RWPE2 (cell line): ENCODE measurements around the gene GDPD3.

Experiments
- ATAC-seq: fragments of 200-7000 bp; cut with Tn5 transposase; 3 replicates; pipeline ENCODE4 v1.9.1; 2021; ENCODE audit warnings: low read depth
- DNase-seq: peaks from one replicate; pipeline ENCODE4 v3.0.0-alpha.2; 2020; ENCODE audit warnings: low spot score
- H3K27ac ChIP-seq: fragments of 450-650 bp; 2 replicates; pipeline ENCODE4 v1.5.1; 2017; ENCODE audit warnings: mild to moderate bottlenecking; ENCODE audit not compliant: poor library complexity, severe bottlenecking
- H3K27me3 ChIP-seq: fragments of 250-450 bp; sonication (Bioruptor Pico); 2 replicates; pipeline ENCODE4 v1.5.1; 2021; ENCODE audit warnings: mild to moderate bottlenecking, moderate library complexity; ENCODE audit not compliant: insufficient read depth, poor library complexity, severe bottlenecking
- H3K36me3 ChIP-seq: fragments of 250-450 bp; sonication (Bioruptor Pico); 2 replicates; pipeline ENCODE4 v1.5.1; 2020; ENCODE audit warnings: low read depth, mild to moderate bottlenecking, moderate library complexity
- H3K4me1 ChIP-seq: fragments of 250-450 bp; sonication (Bioruptor Pico); 2 replicates; pipeline ENCODE4 v1.5.1; 2021; ENCODE audit warnings: mild to moderate bottlenecking, moderate library complexity; ENCODE audit not compliant: insufficient read depth, poor library complexity, severe bottlenecking
- H3K4me3 ChIP-seq: fragments of 250-450 bp; sonication (Bioruptor Pico); 2 replicates; pipeline ENCODE4 v1.5.1; 2021; ENCODE audit warnings: mild to moderate bottlenecking, moderate library complexity; ENCODE audit not compliant: severe bottlenecking
- H3K9me3 ChIP-seq: fragments of 250-450 bp; sonication (Bioruptor Pico); 2 replicates; pipeline ENCODE4 v1.5.1; 2021; ENCODE audit warnings: mild to moderate bottlenecking, moderate library complexity; ENCODE audit not compliant: severe bottlenecking
- TF ChIP-seq, protein P1 (sequence below): fragments of 450-650 bp; IDR thresholded peaks from one replicate; pipeline ENCODE4 v1.5.1; 2017; ENCODE audit warnings: mild to moderate bottlenecking, moderate library complexity; ENCODE audit not compliant: poor library complexity, severe bottlenecking

GDPD3 gene, protein sequence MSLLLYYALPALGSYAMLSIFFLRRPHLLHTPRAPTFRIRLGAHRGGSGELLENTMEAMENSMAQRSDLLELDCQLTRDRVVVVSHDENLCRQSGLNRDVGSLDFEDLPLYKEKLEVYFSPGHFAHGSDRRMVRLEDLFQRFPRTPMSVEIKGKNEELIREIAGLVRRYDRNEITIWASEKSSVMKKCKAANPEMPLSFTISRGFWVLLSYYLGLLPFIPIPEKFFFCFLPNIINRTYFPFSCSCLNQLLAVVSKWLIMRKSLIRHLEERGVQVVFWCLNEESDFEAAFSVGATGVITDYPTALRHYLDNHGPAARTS

DNA sequence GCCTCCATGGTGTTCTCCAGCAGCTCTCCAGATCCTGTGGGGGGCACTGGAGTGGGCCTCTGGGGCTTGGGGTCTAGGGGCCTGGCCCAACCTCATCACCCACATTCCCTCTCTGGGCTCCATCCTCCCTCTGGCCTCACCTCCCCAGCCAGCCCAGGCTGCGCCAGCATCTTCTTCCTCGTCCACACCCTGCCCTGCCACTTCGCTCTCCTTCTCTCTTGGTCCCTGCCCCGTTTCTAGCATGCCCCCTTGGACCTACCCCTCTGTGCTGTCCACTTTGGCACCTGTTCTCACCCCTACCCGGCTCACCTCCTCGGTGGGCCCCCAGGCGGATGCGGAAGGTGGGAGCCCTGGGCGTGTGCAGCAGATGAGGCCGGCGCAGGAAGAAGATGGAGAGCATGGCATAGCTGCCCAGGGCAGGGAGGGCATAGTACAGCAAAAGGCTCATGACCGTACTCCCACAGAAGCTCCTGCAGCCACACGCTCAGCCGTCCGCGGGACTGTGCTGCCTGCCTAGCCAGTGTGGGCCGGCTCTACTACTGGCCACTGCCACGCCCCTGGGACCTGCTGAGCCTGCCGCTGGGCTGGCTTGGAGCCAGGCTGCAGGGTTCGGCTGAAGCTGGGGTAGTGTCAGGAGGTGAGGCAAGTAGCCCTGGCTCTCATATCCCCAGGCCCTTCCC lies at the start of gene GDPD3:
GDPD3 (minus strand) TSS at position 507 of the 680 bp plus-strand sequence; CDS start at position 448, 59 bp downstream.
- ATAC-seq: peak; percentile 51
- Histone ChIP-seq H3K27ac (peak within 1 kb of the TSS; percentile 37), H3K4me1 (peaks cover 9% of the 10 kb centered on the region), H3K36me3 (peaks cover 12% of the 10 kb centered on the region), H3K4me3 (no peak within 1 kb of the TSS), H3K27me3 (no peaks in the 10 kb centered on the region), H3K9me3 (no peaks in the 10 kb centered on the region)
- no peak for DNase-seq
- TF ChIP-seq, protein P1, sequence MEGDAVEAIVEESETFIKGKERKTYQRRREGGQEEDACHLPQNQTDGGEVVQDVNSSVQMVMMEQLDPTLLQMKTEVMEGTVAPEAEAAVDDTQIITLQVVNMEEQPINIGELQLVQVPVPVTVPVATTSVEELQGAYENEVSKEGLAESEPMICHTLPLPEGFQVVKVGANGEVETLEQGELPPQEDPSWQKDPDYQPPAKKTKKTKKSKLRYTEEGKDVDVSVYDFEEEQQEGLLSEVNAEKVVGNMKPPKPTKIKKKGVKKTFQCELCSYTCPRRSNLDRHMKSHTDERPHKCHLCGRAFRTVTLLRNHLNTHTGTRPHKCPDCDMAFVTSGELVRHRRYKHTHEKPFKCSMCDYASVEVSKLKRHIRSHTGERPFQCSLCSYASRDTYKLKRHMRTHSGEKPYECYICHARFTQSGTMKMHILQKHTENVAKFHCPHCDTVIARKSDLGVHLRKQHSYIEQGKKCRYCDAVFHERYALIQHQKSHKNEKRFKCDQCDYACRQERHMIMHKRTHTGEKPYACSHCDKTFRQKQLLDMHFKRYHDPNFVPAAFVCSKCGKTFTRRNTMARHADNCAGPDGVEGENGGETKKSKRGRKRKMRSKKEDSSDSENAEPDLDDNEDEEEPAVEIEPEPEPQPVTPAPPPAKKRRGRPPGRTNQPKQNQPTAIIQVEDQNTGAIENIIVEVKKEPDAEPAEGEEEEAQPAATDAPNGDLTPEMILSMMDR: peak; percentile 43

DNA sequence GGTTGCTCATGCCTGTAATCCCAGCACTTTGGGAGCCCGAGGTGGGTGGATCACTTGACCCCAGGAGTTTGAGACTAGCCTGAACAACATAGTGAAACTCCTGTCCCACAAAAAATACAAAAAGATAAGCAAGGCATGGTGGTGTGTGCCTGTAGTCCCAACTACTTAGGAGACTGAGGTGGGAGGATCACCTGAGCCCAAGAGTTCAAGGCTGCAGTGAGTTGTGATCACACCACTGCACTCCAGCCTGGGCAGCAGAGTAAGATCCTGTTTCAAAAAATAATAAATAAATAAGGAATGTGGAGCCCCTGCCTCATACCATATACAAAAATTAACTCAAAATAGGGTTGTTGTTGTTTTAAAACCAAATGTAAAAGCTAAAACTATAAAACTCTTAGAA lies 43.9 kb upstream of the GDPD3 start:
- DNase-seq (no peak), ATAC-seq (no peak)
- no peaks in the 10 kb centered on the region for H3K36me3 ChIP-seq
- TF ChIP-seq, protein P1: no peak
- H3K4me3 ChIP-seq: no peak overlapping the region
- H3K27ac ChIP-seq: no peak overlapping the region
- H3K27me3 ChIP-seq: no peaks in the 10 kb centered on the region
- no peaks in the 10 kb centered on the region for H3K4me1 ChIP-seq
- H3K9me3 ChIP-seq: no peaks in the 10 kb centered on the region

DNA sequence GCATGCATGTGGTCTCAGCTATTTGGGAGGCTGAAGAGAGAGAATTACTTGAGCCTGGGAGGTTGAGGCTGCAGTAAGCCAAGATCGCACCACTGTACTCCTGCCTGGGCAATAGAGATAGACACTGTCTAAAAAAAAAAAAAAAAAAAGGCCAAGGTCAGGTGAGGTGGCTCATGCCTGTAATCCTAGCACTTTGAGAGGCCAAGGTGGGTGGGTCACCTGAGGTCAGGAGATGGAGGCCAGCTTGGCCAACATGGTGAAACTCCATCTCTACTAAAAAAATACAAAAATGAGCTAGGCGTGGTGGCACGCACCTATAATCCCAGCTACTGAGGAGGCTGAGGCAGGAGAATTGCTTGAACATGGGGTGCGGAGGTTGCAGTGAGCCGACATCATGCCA lies 41.9 kb upstream of the GDPD3 start:
- no peaks in the 10 kb centered on the region for H3K9me3 ChIP-seq
- ATAC-seq (no peak), DNase-seq (no peak)
- no peaks in the 10 kb centered on the region for H3K4me1 ChIP-seq
- no peak overlapping the region for H3K4me3 ChIP-seq
- no peak overlapping the region for H3K27ac ChIP-seq
- no peaks in the 10 kb centered on the region for H3K27me3 ChIP-seq
- TF ChIP-seq, protein P1: no peak
- H3K36me3 ChIP-seq: no peaks in the 10 kb centered on the region

DNA sequence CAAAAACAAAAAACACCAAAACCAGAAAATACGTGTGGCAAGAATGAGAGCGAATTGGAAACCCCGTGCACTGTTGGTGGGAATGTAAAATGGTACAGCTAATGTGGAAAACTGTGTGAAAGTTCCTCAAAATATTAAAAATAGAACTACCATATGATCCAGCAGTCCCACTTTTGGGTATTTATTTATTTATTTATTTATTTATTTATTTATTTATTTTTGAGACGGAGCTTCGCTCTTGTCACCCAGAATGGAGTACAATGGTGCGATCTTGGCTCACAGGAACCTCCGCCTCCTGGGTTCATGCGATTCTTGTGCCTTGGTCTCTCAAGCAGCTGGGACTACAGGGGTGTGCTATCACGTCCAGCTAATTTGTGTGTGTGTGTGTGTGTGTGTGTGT lies 39.2 kb upstream of the GDPD3 start:
- DNase-seq (no peak), ATAC-seq (no peak)
- Histone ChIP-seq H3K36me3 (no peaks in the 10 kb centered on the region), H3K4me3 (no peak overlapping the region), H3K9me3 (peaks cover 6% of the 10 kb centered on the region), H3K4me1 (no peaks in the 10 kb centered on the region), H3K27me3 (no peaks in the 10 kb centered on the region), H3K27ac (no peak overlapping the region)
- TF ChIP-seq, protein P1: no peak

DNA sequence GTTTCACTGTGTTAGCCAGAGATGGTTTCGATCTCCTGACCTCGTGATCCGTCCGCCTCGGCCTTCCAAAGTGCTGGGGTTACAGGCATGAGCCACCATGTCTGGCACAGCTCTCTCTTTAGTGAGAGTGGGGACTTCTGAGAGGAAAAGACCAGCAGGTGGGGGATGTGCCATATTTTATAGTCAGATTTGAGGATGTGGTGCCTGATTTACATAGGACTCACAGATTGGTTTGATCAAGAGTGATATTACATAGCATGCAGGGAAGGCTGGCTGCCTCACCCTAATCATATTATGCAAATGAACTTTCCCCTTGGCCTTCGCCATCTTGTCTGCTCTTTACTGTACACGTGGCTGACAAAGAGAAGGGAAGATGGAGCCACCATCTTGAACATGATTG lies 37.8 kb upstream of the GDPD3 start:
- Histone ChIP-seq H3K4me1 (no peaks in the 10 kb centered on the region), H3K36me3 (no peaks in the 10 kb centered on the region), H3K9me3 (peaks cover 6% of the 10 kb centered on the region), H3K27ac (no peak overlapping the region), H3K27me3 (no peaks in the 10 kb centered on the region), H3K4me3 (no peak overlapping the region)
- no peak for ATAC-seq
- TF ChIP-seq, protein P1: no peak
- no peak for DNase-seq
